CD4-positive, alpha-beta T cell treated with Interleukin-21 for 1 hour (primary cell): Measurements from ENCODE around the gene ASIC1.

Source experiments
- DNase-seq: peaks from one replicate; pipeline ENCODE4 v3.0.0-alpha.2; 2020

The ASIC1 gene

DNA sequence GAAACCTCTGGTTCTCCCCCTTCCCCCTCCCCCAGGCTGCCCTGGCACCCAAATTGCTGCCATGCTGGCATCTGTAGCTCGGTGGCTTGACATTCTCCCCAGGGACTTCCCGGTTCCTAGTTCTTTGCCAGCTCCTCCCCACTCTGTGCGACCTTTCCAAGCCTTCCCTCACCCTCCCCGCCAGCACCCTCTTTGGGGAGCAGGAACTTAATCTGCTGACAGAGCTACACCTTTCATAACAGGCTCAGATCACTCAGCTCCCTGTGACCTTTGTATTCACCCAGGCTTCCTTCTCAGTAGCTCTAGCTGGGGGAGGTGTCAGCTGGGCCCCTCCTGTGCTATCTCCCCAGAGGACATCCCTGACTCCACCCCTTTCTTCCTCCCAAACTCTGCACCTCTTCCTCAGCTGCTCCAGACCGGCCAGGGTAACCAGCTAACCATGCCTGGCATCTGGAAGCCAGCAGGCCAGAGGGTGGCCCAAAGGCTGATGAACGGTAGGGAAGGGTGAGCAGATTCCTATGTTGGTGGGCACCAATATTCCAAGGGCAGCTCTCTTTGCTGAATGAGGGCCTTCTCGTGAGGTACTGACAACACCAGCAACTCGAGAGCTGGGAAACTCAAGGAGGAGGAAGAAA lies 52.8 kb downstream of the ASIC1 start:
- no peak for DNase-seq

DNA sequence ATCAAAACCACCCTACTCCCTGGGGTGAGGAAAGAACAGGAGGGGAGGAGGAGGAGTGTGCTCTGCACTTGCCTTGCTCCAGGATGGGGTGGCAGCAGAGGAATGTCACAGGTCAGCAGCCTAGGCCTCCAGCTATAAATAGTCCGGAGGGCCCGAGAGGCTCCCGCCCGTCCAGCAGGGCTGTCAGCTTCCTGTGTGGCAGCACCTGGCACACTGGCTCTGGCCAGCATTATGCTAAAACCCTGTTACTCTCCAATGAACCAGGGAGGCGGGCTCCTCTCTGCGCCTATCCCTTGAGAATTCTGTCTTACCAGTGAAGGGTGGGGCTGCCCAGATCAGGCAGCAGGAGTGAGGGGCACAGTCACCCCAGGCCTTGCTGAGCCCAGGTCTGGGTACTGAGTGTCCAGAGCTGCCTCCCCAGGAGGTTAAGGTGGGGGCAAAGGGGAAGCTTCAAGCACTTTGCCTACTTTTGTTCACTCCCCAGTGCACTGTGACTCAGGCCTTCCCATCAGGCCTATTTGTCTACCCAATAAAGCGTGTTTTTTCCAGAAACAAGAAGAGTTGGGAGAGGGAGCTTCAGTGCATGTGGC lies 53.5 kb downstream of the ASIC1 start:
- DNase-seq, result no peak

DNA sequence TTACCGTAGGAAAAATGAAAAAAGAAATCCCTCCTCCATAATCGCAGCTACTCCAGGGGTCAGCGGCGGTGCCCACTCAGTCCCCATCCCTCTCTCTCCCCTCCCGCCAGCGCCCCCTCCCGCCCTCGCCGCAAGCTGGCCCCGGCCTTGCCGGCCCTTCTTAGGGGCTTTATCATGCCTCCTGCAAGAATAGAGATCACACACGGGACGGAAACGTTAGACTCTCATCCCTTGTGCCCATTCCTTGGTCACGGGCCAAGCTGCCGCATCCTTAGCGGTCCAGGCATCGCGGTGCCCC lies 53.9 kb downstream of the ASIC1 start:
- DNase-seq, result no peak

DNA sequence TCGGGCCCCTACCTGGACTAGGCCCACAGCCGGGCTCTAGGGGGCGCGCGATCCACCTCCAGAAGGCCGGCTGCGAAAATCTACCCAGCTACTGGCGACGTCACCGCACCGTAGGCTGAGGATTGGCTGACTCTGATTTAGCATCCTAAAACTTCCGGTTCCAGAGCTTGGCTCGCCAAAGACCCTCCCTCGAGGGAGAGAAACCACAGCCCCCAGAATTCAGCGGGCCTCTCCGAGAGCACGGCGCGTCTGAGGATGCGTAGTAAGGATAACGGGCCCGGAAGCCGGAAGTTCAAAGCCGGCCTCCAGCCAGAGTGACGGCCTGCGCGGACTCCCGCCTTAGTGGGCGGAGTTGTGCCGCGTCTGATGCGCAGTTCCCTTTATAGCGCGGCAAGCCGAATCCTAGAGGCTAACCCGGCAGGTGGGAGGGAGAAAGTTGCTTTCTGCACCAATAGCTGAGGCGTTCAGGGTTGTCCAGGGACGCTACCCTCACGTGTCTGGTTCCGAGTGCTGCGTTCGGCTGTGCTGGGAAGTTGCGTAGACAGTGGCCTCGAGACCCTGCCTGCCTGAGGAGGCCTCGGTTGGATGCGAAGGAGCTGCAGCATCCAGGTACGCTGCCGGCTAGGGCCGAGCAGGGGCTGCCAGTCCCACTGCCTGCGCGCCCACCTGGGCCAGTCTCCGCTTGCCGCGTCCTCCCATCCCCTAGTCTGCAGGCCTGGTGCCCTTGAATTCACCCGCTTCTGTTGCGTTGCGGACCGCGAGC lies 54.5 kb downstream of the ASIC1 start, which contains the start of gene COX14:
Gene COX14, plus strand, starts transcription at position 544 of the 763 bp plus-strand sequence. CDS start 7,808 bp downstream, outside the sequence.
- peak; percentile 100 for DNase-seq

DNA sequence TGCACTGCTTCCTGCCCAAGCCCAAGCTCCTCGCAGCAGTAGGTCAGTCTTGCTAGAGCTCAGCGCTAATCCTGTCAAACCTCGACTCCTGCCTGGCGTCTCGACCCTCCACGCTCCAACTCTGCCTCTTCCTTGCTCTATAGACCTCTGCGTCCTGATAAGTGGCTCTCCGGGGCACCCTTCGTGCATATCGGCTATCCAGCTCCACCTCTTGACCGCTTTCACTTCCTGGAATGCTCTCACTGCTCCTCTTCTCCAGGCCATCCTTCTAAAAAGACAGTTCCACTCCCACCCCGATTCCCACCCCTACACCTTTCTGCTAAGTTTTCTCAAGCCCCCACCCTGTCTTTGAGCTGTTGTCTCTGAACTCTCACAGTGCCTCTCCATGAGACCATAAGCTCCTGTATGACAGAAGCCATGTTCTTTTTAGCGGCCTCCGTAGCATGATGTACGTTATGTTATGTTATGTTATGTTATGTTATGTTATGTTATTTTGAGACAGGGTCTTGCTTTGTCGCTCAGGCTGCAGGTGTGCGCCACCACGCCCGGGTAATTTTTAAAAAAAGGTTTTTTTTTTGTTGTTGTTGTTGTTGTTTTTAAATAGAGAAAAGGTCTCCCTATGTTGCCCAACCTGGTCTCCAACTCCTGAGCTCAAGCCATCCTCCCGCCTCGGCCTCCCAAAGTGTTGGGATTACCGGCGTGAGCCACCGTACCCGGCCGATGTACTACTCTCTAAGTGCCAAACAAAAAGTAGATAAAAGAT lies 55.2 kb downstream of the ASIC1 start:
- DNase-seq, result no peak

DNA sequence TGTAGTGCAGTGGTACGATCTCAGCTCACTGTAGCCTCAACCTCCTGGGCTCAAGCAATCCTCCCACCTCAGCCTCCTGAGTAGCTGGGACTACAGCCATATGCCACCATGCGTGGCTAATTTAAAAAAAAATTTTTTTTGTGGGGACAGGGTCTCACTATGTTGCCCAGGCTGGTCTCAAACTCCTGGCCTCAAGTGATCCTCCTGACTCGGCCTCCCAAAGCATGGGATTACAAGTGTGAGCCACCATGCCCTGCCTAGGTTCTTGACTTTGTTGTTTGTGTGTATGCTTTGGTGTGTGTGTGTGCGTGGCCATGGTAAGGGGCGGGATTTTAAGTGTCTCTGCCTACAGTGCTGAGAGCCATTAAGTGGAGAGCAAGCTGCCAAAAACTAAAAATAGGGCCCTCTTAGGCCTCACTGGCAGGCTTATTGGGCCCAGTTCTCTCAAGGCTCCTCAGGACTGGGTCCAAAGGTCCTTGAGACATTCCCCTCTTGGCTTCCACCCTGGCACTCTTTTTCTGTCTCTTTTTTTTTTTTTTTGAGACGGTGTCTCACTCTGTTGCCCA lies 59.7 kb downstream of the ASIC1 start:
- no peak for DNase-seq

DNA sequence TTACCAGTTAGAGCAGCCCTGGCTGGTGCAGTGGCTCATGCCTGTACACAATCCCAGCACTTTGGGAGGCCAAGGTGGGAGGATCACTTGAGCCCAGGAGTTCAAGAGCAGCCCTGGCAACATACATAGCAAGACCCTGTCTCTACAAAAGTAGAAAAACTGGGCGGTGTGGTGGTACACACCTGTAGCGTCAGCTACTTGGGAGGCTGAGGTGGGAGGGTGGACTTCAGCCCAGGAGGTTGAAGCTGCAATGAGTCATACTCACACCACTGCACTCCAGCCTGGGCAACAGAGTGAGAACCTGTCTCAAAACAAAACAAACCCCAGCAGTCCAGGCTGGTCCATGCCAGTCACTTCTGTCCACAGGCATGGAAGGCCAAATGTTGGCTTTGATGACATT lies 62.0 kb downstream of the ASIC1 start:
- DNase-seq, result no peak

DNA sequence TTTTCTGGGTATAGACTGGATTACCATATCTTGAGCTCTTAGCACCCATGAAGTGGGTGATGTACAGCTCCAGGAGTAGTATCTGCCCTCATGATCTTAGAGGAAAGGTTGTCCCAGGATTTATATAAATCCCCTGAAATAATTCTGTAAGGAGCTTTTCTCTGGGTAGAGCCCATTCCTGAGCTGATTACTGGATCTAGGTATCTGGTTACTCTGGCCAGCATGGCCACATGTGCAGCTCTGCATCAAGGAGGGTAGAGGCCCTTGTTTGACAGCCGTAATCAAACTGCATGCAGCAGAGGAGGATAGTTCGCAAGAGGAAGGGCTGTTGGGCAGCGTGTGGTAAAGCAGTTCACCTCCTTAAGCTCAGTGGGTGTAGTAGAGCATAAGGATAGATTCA lies 63.1 kb downstream of the ASIC1 start:
- no peak for DNase-seq

DNA sequence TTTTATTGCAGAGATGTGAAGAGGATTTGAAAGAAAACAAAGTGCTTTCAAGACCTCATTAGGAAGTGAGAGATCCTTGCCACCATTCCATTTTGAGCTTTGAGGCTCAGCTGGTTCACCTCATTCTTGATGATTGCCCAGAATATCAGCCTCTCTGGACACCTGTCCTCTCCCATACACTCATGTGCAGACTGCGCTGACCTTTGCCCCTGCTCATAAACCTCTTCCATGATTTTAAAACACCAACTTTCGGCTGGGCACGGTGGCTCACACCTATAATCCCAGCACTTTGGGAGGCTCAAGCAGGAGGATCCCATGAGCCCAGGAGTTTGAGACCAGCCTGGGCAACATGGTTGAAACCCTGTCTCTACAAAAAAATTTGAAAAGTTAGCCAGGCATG lies 63.6 kb downstream of the ASIC1 start:
- no peak for DNase-seq

DNA sequence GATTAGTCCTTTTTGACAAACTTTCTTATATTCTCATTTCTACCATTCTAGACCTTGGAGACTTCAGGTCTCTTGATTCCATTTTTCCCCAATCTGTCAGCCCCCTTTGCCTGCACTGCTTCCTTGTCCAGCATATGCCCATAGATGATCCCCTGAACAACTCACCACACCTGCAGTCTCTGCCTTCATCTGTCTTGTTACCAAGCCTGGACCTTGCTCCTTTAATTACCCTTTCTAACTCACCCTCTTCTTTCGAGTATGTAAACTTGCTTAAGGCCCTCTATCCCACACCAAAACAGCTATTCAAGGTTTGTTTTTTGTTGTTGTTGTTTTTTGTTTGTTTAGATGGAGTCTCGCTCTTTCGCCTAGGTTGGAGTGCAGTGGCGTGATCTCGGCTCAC lies 64.2 kb downstream of the ASIC1 start:
- DNase-seq, result no peak

DNA sequence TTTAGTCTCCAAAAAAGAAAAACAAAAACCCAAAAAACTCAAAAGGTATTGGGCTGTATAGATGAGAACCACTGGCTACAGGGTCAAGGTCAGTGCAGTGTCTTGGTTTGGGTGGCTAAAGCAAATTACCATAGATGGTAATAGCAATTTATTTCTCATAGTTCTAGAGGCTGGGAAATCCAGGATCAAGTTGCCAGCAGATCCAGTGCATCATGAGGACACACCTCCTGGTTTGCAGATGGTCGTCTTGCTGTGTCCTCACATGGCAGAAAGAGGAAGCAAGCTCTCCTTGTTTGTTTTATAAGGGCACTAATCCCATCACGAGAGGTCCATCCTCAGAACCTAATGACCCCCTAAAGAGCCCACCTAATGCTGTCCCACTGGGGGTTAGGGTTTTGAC lies 65.8 kb downstream of the ASIC1 start:
- DNase-seq, result no peak

DNA sequence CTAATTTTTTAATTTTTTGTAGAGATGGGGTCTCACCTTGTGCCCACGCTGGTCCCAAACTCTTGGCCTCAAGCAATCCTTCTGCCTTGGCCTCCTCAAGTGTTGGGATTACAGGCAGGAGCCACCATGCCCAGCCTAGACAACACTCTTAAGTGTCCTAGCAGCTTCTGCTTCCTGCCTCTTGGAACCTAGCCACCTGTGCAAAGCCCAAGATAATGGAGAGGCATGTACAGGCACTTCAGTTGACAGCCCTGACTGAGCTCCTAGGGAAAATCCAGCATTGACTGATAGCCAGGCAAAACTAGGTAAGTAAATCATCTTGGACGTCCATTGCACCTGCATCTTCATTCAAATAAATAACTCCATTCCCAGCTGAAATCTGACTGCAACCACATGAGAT lies 70.2 kb downstream of the ASIC1 start:
- no peak for DNase-seq

DNA sequence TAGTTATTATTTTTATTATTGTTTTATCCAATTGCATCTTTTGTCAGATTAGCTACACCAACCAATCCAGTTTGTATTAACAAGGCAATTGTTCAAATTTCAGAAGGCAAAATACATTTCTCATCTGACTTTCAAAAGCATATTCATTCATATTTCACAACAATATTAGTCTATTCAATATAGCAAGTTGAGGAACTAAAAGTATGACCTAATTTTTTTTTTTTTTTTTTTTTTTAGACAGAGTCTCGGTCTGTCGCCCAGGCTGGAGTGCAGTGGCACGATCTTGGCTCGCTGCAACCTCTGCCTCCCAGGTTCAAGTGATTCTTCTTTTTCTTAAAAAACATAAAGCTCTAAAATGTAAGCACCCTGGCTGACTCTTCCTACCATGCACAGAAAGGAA lies 71.9 kb downstream of the ASIC1 start:
- no peak for DNase-seq

DNA sequence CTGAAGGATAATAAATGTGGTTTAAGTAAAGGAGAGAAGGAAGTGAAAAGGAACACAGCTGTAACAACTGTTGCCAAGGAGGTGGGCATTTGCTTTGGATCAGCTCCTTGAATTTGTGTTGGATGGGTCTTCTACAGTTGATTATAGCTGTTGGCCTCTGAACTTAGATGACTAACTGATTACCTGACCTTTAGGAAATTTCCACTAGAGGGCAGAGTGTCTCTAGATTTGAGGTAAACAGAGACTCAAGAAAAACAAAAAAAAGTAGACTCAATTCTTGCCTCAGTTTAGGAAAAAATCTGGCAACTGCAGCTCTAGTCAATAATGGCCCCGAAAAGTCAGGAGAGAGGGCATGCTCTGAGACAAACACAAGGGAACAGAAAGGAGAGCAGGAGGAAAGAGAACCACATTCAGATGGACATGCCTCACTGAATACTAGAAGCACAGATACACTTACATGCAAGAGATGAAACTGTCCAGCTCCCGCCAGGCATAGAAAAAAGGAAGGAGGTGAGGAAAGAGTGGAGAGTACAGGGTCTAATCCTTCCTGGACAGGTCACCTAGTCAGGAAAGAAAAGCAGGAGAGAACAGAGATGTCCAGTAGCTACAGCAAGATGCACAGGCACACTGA lies 75.2 kb downstream of the ASIC1 start:
- DNase-seq, result peak; percentile 67
